Prostate gland (tissue), 2 donors: ENCODE data around the gene MYOZ3. TPM values are rescaled to one million over a fixed set of nuclear protein-coding genes. Genes with fewer than 3 reads are reported as not detected.
A peak's percentile ranks its signal among the peaks of the same experiment; 100 is the strongest.

Experiments used
- DNase-seq: peaks from one replicate; pipeline ENCODE4 v3.0.0-alpha.2; 2019; ENCODE audit warnings: low spot score
- H3K27ac ChIP-seq, 2 donors: fragments of 200-600 bp; sonication (generic); 2 replicates each; pipeline ENCODE4 v1.5.1; 2017 to 2019
- H3K27me3 ChIP-seq: fragments of 200-600 bp; sonication (generic); replicated peaks from 2 replicates; pipeline ENCODE4 v1.5.1; 2019; ENCODE audit not compliant: insufficient read depth
- H3K36me3 ChIP-seq, 2 donors: fragments of 200-600 bp; sonication (generic); 1 replicate in 1 of 2; 2 replicates in 1 of 2; pipeline versions ENCODE4 v1.5.1 to v1.8.1; 2017 to 2019
- H3K4me1 ChIP-seq: fragments of 200-600 bp; sonication (generic); replicated peaks from 2 replicates; pipeline ENCODE4 v1.5.1; 2019
- H3K4me3 ChIP-seq, 2 donors: fragments of 200-600 bp; sonication (generic); 2 replicates each; pipeline ENCODE4 v1.5.1; 2017 to 2019
- H3K9me3 ChIP-seq: fragments of 200-600 bp; sonication (generic); 2 replicates; pipeline ENCODE4 v1.5.1; 2017
- POLR2A ChIP-seq: fragments of 450-650 bp; IDR thresholded peaks from one replicate; pipeline ENCODE4 v1.6.1; 2016; ENCODE audit warnings: antibody characterized with exemption, mild to moderate bottlenecking
- POLR2AphosphoS5 ChIP-seq: sonication (generic); formaldehyde crosslinking; IDR thresholded peaks from one replicate; pipeline ENCODE4 v1.6.1; 2017; ENCODE audit warnings: antibody characterized with exemption
- WGBS: methylation state at CpG from one replicate; pipeline ENCODE4 v1.1.5; 2018; 5-methylcytosine and 5-hydroxymethylcytosine counted together
- intact Hi-C: fragments of 100-400 bp; cut with DNase I; formaldehyde crosslinking; loops from one replicate; pipeline ENCODE4 v1.14.2; 2022
- total RNA-seq, 2 donors: library from RNA; depleted of rRNA; stranded (reverse); fragments of >200 nt; gene quantifications; one replicate each; pipeline ENCODE4 v1.1.0, GENCODE V29; 2016
- TF ChIP-seq, protein P1 (sequence below), 4 experiments: fragments of 200-600 bp in 2 of 4; fragments of 450-650 bp in 2 of 4; sonication (generic) in 2 of 4; IDR thresholded peaks; 1 replicate in 3 of 4; 2 replicates in 1 of 4; pipeline ENCODE4 v1.5.1; 2016 to 2019; ENCODE audit warnings: antibody characterized with exemption in 4 of 4, mild to moderate bottlenecking in 2 of 4, moderate library complexity in 2 of 4

Gene MYOZ3
- total RNA-seq, 2 donors from 2014 or later = 1.2 to 14.1 TPM

DNA sequence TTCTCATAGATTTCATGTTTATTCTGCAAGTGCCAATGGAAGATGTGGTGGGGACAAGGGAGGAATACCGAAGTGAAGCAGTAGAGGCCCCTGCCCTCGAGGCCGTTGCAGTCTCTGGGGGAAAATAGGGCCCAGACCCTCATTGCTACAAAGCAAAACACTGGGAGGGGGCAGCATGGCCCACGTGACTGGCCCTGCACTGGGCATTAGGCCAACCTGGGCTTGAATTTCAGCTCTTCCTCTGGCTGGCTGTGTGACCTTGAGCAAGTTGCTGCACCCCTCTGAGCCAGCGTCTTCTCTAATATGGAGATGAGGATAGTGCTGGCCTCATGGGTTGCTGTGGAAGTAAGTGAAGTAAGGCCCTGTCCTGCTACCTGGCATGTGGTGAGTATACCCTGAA lies 21.3 kb upstream of the MYOZ3 start:
- Histone ChIP-seq H3K4me3 (no peak overlapping the region), H3K4me1 (peaks cover 16% of the 10 kb centered on the region)

GRCh38 chr5:150640311-150641005 lies 20.6 kb upstream of the MYOZ3 start, which contains the start of gene SYNPO:
TSS of gene SYNPO (plus strand) at chr5:150640660. CDS start at chr5:150648276, 7,616 bp downstream.
- Histone ChIP-seq H3K27ac (peak within 1 kb of the TSS; percentile 73 to 76), H3K36me3 (no peaks in the 10 kb centered on the region), H3K27me3 (no peaks in the 10 kb centered on the region), H3K4me1 (peaks cover 16% of the 10 kb centered on the region), H3K9me3 (no peaks in the 10 kb centered on the region), H3K4me3 (no peak within 1 kb of the TSS)
- intact Hi-C loops = no loop called here
- 27% methylated on average over 14 of the region's 14 CpGs for WGBS
- peak; percentile 45 for DNase-seq
- TF ChIP-seq POLR2AphosphoS5 = peak; percentile 48
- TF ChIP-seq, protein P1, sequence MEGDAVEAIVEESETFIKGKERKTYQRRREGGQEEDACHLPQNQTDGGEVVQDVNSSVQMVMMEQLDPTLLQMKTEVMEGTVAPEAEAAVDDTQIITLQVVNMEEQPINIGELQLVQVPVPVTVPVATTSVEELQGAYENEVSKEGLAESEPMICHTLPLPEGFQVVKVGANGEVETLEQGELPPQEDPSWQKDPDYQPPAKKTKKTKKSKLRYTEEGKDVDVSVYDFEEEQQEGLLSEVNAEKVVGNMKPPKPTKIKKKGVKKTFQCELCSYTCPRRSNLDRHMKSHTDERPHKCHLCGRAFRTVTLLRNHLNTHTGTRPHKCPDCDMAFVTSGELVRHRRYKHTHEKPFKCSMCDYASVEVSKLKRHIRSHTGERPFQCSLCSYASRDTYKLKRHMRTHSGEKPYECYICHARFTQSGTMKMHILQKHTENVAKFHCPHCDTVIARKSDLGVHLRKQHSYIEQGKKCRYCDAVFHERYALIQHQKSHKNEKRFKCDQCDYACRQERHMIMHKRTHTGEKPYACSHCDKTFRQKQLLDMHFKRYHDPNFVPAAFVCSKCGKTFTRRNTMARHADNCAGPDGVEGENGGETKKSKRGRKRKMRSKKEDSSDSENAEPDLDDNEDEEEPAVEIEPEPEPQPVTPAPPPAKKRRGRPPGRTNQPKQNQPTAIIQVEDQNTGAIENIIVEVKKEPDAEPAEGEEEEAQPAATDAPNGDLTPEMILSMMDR (IDR thresholded peaks at IDR 0.05) = no peak
- TF ChIP-seq POLR2A = no peak

More for the DNA sequence above, 21.3 kb upstream of the MYOZ3 start:
- H3K27ac ChIP-seq = peak overlapping the region; percentile 73 to 76
- no peaks in the 10 kb centered on the region for H3K27me3 ChIP-seq
- intact Hi-C loops = no loop called here
- no peaks in the 10 kb centered on the region for H3K9me3 ChIP-seq
- WGBS = 52% methylated on average over 5 of the region's 5 CpGs
- H3K36me3 ChIP-seq = no peaks in the 10 kb centered on the region
- TF ChIP-seq POLR2AphosphoS5 (no peak), POLR2A (no peak)
- TF ChIP-seq, protein P1 (IDR thresholded peaks at IDR 0.05) = no peak
- no peak for DNase-seq

DNA sequence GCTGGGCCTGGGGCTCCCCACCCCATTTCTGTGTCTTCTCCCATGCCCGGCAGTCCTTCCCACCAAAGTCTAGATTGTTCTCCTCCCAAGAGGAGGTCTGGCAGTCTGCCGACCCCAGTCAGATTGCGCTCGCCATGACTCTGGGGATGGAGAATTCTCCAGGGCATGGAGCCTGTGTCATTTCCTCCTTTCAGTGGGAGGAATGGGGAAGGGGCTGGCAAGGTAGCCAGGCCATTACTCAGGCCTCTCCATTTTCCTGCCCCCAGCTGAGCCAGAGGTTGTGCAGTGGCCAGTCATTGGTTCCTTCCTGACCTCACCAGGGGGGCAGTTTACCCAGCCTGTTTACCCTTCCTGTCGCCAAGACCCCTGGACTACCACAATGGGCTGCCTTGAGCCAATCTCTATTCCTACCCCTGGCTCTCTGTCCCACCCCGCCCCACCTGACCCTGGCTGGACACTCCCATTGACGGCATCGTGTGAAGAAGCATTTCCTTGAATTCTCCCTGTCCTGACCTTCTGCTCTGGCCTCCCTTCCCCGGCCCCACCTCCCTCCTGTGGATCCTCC lies 20.0 kb upstream of the MYOZ3 start:
- H3K27me3 ChIP-seq = no peaks in the 10 kb centered on the region
- 75% methylated on average over 9 of the region's 9 CpGs for WGBS
- no peak overlapping the region for H3K4me3 ChIP-seq
- intact Hi-C loops = no loop called here
- no peaks in the 10 kb centered on the region for H3K36me3 ChIP-seq
- no peaks in the 10 kb centered on the region for H3K9me3 ChIP-seq
- TF ChIP-seq, protein P1 (IDR thresholded peaks at IDR 0.05) = no peak
- TF ChIP-seq POLR2A (no peak), POLR2AphosphoS5 (no peak)
- no peak for DNase-seq
- H3K27ac ChIP-seq = peak overlapping the region; percentile 73 to 76
- peaks cover 16% of the 10 kb centered on the region for H3K4me1 ChIP-seq

DNA sequence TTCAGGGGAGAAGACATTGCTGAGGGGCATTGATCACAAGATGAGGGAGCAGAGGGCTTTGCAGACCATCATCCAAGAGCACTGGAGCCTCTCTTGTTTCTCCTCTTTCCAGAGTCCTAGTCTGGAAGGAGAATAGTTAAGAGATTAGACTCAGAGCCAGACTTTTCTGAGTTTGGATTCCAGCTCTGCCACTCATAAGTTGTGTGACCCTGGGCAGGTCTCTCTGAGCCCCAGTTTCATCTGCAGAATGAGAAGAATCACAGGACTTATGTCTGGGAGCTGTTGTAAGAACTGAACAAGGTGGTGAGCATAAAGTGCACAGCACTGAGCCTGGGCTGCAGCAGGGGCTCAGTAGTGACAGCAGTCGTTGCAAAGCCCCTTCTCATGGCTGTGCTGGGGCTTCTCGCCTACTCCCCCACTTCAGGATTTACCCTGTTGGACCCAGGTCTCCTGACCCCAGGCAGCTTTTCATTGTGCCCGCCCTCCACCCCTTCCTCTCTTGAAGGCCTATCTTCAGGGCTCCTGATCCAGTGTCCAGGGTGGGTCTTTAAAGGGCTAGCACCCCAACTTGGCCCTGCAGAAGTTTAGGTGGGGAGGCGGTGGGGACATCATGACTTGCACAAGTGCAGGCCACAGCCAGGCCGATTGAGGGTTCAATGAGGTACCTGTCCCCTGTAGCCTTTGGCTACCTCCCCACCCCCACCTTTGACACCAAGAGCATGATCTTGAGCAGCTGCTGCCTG lies 19.1 kb upstream of the MYOZ3 start:
- Histone ChIP-seq H3K27me3 (no peaks in the 10 kb centered on the region), H3K36me3 (no peaks in the 10 kb centered on the region), H3K9me3 (no peaks in the 10 kb centered on the region), H3K4me1 (peaks cover 16% of the 10 kb centered on the region), H3K4me3 (no peak overlapping the region), H3K27ac (peak overlapping the region; percentile 73 to 76)
- intact Hi-C loops = no loop called here
- TF ChIP-seq POLR2AphosphoS5 (no peak), POLR2A (no peak)
- TF ChIP-seq, protein P1 (IDR thresholded peaks at IDR 0.05) = no peak
- no peak for DNase-seq
- WGBS = 78% methylated on average over 5 of the region's 5 CpGs
